Bronchial epithelial cell (primary cell): ENCODE measurements around the gene ZNF148. TPM values are rescaled to one million over a fixed set of nuclear protein-coding genes. Genes with fewer than 3 reads are reported as not detected.
"Not testable (repeated sequence)": the region's sequence is repeated elsewhere in the genome, so short reads cannot be mapped to it uniquely, and the experiment has no call there.

ENCODE experiments used
- DNase-seq: peaks from one replicate; pipeline ENCODE4 v3.0.0-alpha.2; 2010; ENCODE audit warnings: low read depth
- FAIRE-seq: peaks from 2 replicates; lab custom pipeline; 2011; peaks lifted over from hg19 to GRCh38; lab: Jason Lieb, UNC
- H3K27me3 ChIP-seq: 2 replicates; pipeline ENCODE4 v1.5.1; 2011; ENCODE audit warnings: low read length; ENCODE audit not compliant: control insufficient read depth, insufficient read depth
- H3K36me3 ChIP-seq: 2 replicates; pipeline ENCODE4 v1.5.1; 2011; ENCODE audit warnings: low read length; ENCODE audit not compliant: control insufficient read depth, insufficient read depth
- H3K4me3 ChIP-seq: 2 replicates; pipeline ENCODE4 v1.5.1; 2011; ENCODE audit warnings: mild to moderate bottlenecking, low read depth, low read length, control low read depth
- CTCF ChIP-seq: IDR thresholded peaks from 2 replicates; pipeline ENCODE4 v1.5.1; 2011; ENCODE audit warnings: mild to moderate bottlenecking, moderate library complexity, low read length, control low read depth, inconsistent platforms; ENCODE audit not compliant: insufficient read depth, severe bottlenecking
- total RNA-seq: library from RNA; depleted of rRNA; stranded (reverse); fragments of >200 nt; gene quantifications from 2 replicates; pipeline ENCODE4 v1.2.1, GENCODE V29; 2014

ZNF148 gene
- total RNA-seq, 1 donor from 2014 or later, result 26.1 TPM

- FAIRE-seq (no peak), DNase-seq (no peak)
- Histone ChIP-seq H3K4me3 (no peak overlapping the region), H3K27me3 (no peaks in the 10 kb centered on the region), H3K36me3 (no peaks in the 10 kb centered on the region)
- TF ChIP-seq CTCF, result no peak
These were observed 24.0 kb downstream of the ZNF148 start for GRCh38 chr3:125351152-125351551.

GRCh38 chr3:125350597-125350996 lies 24.5 kb downstream of the ZNF148 start:
- DNase-seq (no peak), FAIRE-seq (no peak)
- Histone ChIP-seq H3K4me3 (no peak overlapping the region), H3K36me3 (no peaks in the 10 kb centered on the region), H3K27me3 (no peaks in the 10 kb centered on the region)
- no peak for TF ChIP-seq CTCF

GRCh38 chr3:125349556-125350165 lies 25.5 kb downstream of the ZNF148 start:
- no peak for DNase-seq
- no peak for FAIRE-seq
- Histone ChIP-seq H3K4me3 (no peak overlapping the region), H3K27me3 (no peaks in the 10 kb centered on the region), H3K36me3 (no peaks in the 10 kb centered on the region)
- TF ChIP-seq CTCF, result no peak

- no peak for FAIRE-seq
- DNase-seq, result no peak
- Histone ChIP-seq H3K4me3 (no peak overlapping the region), H3K36me3 (no peaks in the 10 kb centered on the region), H3K27me3 (no peaks in the 10 kb centered on the region)
- no peak for TF ChIP-seq CTCF
These were observed 26.1 kb downstream of the ZNF148 start for GRCh38 chr3:125349055-125349454.

- not testable (repeated sequence) for FAIRE-seq, H3K4me3 ChIP-seq, H3K36me3 ChIP-seq
These were observed 31.8 kb downstream of the ZNF148 start for GRCh38 chr3:125343367-125343766.

GRCh38 chr3:125340121-125340520 lies 35.0 kb downstream of the ZNF148 start:
- H3K4me3 ChIP-seq, result no peak overlapping the region
- DNase-seq (no peak), FAIRE-seq (no peak)
- no peaks in the 10 kb centered on the region for H3K36me3 ChIP-seq
- TF ChIP-seq CTCF, result no peak
- no peaks in the 10 kb centered on the region for H3K27me3 ChIP-seq

More at GRCh38 chr3:125343367-125343766, 31.8 kb downstream of the ZNF148 start:
- not testable (repeated sequence) for H3K27me3 ChIP-seq, DNase-seq
